WI38 (cell line): ENCODE results near the gene GALNT15.

ENCODE experiments used
- H3K4me3 ChIP-seq: 2 replicates; pipeline ENCODE4 v1.5.1; 2011; ENCODE audit warnings: low read depth, mild to moderate bottlenecking, control low read depth, low read length
- TF ChIP-seq, protein P1 (sequence below): IDR thresholded peaks from 2 replicates; pipeline ENCODE4 v1.5.1; 2012; ENCODE audit warnings: low read depth, mild to moderate bottlenecking, control low read depth, low read length

GALNT15 gene

DNA sequence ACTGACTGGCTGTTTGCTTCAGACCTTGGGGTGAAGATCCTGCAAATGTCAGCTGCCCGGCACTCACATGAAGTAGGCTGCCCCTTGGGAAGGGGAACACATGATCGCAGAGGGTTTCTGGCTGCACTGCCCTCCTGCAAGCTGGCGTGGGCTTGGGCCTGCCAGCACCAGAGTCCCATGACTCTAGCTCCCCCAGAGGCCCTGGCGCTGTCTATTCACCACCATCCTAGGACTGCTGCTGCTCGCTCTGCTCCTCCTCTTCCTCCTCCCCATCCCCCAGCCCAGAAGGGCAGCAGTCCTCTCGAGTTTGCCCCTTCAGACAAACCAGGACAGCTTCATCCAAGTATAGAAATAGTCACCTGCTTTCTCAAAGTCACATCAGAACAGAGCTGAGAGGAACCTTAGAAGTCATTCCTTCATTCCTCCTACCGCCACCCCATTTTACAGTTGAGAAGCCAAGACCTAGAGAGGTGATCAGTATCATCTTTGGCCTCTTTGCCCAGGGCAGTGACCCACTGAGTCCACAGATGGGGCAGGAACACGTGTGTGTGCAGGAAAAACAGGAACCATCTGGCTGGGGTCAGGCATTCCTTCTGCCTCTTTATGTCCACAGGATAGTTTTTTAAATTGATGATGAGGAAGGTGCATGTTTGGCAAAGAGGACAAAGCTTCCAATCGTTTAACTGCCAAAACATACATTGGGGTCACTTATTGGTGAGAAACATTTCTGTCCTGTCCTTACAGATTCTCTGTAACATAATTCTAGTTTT, 77.0 kb downstream of the GALNT15 start:
- no peak overlapping the region for H3K4me3 ChIP-seq

DNA sequence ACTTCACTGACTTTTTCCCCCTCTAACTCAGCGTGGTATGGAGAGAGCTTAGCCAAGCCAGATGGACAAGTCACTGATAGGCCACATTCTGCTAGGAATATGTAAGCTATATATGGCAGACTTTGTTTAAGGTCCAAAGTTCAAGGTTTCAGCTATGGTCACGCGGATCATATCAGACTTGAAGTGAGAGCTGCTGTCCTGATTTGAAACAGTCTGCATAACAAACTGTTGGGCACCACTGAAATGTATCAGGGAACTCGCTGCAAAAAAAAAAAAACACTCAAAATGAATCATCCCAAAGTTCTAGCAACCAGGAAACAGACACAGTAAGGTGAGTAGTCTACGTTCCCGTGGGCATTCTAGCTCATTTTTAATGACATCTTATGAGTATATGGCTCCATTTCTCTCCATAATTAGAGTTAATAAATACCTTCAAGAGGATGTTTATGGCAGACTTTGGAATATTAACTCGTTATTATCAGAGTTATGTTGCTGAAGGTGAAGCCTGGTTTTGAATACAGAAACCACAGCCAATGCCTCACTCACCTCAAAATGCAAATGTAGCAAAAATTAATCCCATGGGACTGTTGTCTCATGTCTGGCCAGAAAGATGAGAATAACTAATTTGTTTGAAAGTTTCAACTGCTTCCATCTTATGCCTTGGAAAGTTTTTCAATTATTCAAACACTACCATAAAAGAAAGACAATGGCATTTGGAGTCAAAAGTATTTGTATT, 77.9 kb downstream of the GALNT15 start:
- TF ChIP-seq, protein P1, sequence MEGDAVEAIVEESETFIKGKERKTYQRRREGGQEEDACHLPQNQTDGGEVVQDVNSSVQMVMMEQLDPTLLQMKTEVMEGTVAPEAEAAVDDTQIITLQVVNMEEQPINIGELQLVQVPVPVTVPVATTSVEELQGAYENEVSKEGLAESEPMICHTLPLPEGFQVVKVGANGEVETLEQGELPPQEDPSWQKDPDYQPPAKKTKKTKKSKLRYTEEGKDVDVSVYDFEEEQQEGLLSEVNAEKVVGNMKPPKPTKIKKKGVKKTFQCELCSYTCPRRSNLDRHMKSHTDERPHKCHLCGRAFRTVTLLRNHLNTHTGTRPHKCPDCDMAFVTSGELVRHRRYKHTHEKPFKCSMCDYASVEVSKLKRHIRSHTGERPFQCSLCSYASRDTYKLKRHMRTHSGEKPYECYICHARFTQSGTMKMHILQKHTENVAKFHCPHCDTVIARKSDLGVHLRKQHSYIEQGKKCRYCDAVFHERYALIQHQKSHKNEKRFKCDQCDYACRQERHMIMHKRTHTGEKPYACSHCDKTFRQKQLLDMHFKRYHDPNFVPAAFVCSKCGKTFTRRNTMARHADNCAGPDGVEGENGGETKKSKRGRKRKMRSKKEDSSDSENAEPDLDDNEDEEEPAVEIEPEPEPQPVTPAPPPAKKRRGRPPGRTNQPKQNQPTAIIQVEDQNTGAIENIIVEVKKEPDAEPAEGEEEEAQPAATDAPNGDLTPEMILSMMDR: no peak
- no peak overlapping the region for H3K4me3 ChIP-seq

More for the DNA sequence above, 77.0 kb downstream of the GALNT15 start:
- TF ChIP-seq, protein P1: no peak

DNA sequence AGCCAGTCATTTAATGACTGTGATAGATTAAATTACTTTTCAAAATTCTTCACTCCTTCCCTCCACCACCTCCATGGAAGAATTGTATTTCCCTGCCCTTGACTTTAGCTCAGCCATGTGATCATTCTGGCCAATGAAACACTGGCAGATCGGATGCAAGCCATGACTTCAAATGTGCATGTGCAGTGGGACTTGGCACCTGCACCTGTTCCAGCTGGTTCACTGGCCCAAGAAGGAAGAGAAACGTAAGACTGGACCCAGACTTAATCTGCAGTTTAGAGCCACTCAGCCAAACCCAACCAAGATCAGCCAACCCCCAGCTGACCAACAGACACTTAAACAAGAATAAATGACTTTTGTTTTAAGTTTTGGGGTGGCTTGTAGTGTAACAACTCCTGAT, 78.5 kb downstream of the GALNT15 start:
- TF ChIP-seq, protein P1: no peak
- H3K4me3 ChIP-seq: no peak overlapping the region

DNA sequence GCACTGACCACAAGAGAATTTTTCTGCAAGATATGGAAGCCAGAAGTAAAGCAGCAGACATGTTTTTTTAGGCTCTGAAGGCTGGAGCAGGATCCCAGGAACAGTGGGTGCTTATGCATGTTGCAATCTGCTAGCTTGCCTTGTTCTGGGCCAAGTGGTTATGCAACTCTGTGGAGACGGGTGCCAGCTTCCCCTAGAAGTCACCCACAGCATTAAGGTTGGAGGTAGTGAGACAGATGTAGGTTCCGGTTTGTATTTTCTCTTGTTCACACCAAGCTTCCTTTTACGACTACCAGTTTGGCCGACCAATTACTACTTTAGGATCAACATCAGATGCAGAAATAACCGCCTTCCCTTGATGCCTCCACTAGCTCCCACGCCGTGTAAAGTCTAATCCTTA, 79.1 kb downstream of the GALNT15 start:
- TF ChIP-seq, protein P1: no peak
- no peak overlapping the region for H3K4me3 ChIP-seq

DNA sequence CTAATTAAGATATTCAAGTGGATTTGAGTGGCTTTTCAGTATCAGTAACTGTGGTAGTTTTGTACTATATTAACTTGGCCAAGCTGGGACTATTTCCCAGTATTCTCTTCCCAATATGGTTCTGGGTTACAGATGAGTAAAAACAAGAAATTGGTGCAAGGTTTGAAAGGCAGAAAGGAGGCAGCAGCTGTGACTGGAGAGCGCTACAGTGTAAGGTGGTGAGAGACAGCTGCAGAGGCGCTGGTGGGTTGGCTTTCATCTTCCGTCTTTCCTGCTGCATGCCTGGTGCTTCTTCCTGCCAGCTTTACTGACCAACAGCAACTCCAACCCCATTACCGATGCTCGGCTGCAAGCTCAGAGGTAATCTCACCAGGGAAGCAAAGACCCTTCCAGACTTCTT, 80.4 kb downstream of the GALNT15 start:
- TF ChIP-seq, protein P1: no peak
- H3K4me3 ChIP-seq: no peak overlapping the region

DNA sequence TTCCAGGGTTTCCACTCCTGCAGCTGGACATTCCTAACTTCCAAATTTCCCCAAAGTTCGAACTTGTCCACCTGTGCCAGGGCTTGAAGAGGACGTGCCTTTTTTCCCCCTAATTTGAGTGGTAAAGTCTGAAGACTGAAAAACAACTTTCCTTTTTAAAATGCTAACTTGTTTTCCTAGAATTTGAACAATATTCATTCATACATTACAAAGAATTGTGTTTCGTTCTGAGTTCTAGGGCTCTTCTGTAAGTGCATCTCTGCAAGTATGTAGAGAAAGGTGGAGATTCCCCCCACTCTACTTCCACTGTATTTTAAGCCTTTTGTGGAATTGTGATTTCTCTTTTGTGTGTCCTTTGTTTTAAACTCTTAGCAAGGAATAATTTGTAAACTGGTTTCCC, 80.8 kb downstream of the GALNT15 start:
- TF ChIP-seq, protein P1: no peak
- no peak overlapping the region for H3K4me3 ChIP-seq

DNA sequence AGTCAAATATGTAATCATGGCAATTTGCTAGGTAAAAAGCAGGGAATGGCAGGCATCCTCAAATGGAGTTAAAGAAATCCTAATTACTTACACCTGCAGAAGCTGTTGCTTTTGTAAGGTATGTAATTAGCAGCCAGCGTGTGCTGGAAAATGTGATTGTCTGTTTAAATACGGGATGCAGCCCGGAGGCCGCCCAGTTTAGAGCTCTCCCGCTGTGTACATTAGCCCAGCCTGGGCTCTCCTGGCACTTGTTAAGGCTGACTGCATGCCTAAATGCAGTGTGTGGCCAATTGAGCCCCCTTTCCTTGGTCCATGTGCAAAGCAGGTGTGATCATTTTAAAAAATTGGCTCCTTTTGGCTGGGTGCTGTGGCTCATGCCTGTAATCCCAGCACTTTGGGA, 81.2 kb downstream of the GALNT15 start:
- H3K4me3 ChIP-seq: no peak overlapping the region

More for the DNA sequence above, 81.2 kb downstream of the GALNT15 start:
- TF ChIP-seq, protein P1: no peak
